ENCODE data around the gene PCED1B. TPM values are rescaled to one million over a fixed set of nuclear protein-coding genes. Genes with fewer than 3 reads are reported as not detected.

The PCED1B gene
- total RNA-seq, 1 donor from 2014 or later, result 55.5 TPM

DNA sequence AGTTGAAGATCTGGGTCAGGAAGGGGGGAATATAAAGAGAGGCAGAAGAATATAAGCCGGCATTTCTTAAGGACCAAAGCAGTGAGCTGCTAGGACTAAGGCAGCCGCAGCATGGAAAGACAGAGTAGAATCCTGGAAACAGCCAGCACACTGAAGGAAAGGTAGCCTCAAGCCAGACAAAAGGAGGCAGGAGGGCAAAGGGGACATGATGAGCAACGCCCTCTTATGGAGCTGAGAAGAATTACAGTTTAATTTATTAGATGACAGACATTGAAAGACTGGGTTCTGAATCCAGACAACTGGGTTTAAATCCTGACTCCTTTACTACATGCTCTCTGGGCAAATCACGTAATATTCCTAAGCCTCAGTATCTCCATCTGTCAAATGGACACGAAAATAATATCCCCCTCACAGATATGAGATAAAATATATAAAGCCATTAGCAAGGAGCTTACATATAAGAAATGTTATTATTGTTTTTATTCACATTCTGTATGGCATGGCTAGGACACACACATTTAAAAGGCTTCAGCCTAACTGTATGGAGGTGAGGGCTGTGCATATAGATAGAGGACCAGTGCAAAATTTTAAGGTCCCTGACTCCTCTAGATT is 8.1 kb upstream of the PCED1B start:
- no peaks in the 10 kb centered on the region for H3K9me3 Mint-ChIP-seq
- H3K36me3 Mint-ChIP-seq (ENCODE audit: low read depth), result peaks cover 2% of the 10 kb centered on the region
- peaks cover 1% of the 10 kb centered on the region for H3K27me3 Mint-ChIP-seq (ENCODE audit: insufficient read depth)
- H3K4me3 Mint-ChIP-seq, result no peak overlapping the region
- no peak overlapping the region for H3K27ac Mint-ChIP-seq
- H3K4me1 Mint-ChIP-seq (ENCODE audit: low read depth), result peaks cover 6% of the 10 kb centered on the region
- no peak for DNase-seq (ENCODE audit: low spot score)
- intact Hi-C loops (cut with micrococcal nuclease), result loop anchor here (1.0 kb wide), 1 partner anchor 8 kb away; the partner anchor contains the start of genes AMIGO2 and PCED1B

DNA sequence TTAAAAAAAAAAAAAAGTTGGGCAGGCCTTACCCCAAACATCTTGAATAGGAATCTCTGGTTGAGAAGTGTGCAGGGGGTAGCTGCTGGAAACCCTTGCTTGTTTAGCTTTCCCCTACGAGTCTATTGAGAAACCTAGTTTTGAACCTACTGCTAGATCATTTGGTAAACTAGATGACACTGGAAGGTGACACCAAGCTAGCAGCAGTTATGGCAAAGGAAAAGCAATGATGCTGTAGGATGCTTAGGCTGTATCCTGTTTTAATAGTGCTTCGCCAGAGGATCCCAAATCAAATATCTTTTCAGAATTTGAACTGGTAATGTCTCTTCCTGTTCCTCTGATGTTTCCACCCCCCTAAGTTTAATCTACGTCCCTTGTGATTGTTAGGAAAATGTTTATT is 5.5 kb upstream of the PCED1B start:
- H3K9me3 Mint-ChIP-seq, result no peaks in the 10 kb centered on the region
- H3K4me1 Mint-ChIP-seq (ENCODE audit: low read depth), result peaks cover 32% of the 10 kb centered on the region
- no peak for DNase-seq (ENCODE audit: low spot score)
- H3K27ac Mint-ChIP-seq, result no peak overlapping the region
- no peak overlapping the region for H3K4me3 Mint-ChIP-seq
- intact Hi-C loops (cut with micrococcal nuclease), result no loop called here
- no peaks in the 10 kb centered on the region for H3K27me3 Mint-ChIP-seq (ENCODE audit: insufficient read depth)
- peaks cover 6% of the 10 kb centered on the region for H3K36me3 Mint-ChIP-seq (ENCODE audit: low read depth)

DNA sequence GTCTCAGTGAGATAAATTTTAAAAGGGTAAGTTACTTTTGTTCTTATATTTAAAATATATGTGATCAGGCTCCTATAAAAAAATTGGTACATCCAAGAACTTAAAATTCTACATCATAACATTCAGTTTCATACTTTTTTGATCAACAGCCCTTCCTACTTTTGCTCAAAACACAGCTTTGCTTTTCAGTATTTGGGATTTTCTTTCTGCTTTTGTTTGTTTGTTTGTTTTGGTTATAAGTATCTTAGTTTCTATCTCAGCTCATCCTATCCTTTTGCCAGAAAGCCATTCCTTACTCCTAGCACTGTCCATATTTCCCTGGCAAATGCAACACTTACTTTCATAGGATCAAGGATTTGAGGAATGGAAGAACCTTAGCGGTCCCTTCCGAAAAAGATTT is 4.7 kb upstream of the PCED1B start:
- Mint-ChIP-seq H3K36me3 (ENCODE audit: low read depth) (peaks cover 11% of the 10 kb centered on the region), H3K4me1 (ENCODE audit: low read depth) (peaks cover 38% of the 10 kb centered on the region), H3K27ac (no peak overlapping the region), H3K9me3 (no peaks in the 10 kb centered on the region), H3K27me3 (ENCODE audit: insufficient read depth) (no peaks in the 10 kb centered on the region), H3K4me3 (no peak overlapping the region)
- no peak for DNase-seq (ENCODE audit: low spot score)
- intact Hi-C loops (cut with micrococcal nuclease), result loop anchor here (5.0 kb wide), 1 partner anchor 1082 kb away; the partner anchor contains the start of gene SCAF11

DNA sequence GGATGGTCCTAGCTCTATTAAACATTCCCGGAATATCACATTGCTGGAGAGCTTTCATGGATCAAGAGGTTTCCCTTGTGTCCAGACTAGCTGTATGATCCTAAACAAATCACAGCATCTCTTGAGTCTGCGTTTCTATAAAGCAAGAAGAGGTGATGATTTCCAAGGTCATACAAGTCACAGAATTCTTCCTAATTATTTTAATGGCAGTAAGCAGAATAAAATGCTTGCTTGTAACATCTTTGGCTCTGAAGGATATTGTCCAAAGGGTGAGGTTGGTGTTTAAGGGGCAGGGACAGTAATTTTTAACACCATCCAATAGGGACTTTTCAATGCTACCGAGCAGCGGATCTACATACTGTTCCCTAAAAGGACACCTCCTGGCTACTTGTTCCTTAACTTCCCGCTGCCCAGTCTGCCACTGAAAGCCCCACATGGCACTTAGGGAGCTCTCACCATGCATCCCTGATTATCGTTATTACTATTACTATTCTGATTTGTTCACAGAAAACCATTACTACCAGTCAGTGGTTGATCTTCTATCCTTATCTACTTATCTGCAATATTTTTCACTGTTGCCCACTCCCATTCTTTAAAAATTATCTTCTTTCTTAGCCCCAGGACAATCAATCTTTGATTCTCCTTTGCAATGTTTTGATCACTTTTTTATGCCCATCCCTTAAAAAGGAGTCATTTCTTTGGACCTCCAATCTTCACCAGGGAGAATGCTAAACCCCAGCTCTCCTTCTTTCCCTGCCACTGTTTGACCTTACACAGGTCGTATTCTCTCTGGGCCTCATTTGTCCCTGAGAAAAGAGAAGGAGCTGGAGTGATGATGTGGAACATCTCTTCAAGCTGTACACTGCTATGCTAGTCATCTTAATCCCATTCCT is 4.0 kb upstream of the PCED1B start:
- H3K27me3 Mint-ChIP-seq (ENCODE audit: insufficient read depth), result no peaks in the 10 kb centered on the region
- no peak overlapping the region for H3K27ac Mint-ChIP-seq
- peaks cover 40% of the 10 kb centered on the region for H3K4me1 Mint-ChIP-seq (ENCODE audit: low read depth)
- no peak overlapping the region for H3K4me3 Mint-ChIP-seq
- H3K36me3 Mint-ChIP-seq (ENCODE audit: low read depth), result peaks cover 11% of the 10 kb centered on the region
- no peak for DNase-seq (ENCODE audit: low spot score)
- intact Hi-C loops (cut with micrococcal nuclease), result loop anchor here (5.0 kb wide), 1 partner anchor 1083 kb away; the partner anchor contains the start of gene SCAF11
- H3K9me3 Mint-ChIP-seq, result no peaks in the 10 kb centered on the region

DNA sequence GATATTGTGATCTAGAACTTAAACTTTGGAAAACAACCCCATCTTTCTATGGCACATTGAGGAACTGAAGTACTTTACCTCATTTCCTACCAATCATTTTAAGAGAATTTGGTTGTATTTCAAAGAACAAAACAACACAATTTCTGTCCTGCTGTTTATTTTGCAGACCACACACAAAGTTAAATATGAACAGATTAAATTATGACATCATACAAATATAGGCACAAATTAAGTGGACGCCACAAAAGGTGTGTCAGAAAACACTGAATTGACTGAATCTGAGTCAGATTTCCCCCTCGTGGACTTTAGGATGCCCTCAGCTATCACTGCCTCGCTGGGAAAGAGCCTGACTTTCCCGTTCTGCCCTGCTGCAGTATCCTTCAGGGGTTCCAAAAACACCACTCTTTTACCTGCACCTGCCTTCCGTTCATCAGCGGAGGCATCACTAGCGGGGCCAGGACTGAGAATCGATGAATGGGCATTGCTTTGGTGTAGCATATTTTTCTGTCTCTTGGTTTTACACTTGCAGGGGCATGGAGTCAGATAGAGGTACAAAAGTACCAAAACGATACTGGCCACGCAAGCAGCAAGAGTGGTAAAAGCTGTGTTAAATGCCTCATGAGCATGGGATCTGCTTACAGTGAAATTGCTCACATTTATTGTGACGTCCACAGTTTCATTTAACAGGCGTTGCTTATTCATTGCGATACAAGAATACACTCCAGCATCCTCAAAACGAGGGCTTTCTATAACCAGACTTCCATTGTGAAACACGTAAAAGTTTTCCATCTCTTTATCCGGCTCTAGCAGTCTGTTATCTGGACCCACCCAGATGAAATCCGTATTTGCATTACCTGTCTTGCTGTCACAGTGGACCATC is 2.0 kb upstream of the PCED1B start:
- intact Hi-C loops (cut with micrococcal nuclease), result loop anchor here (2.0 to 5.0 kb wide), 3 partner anchors 45 to 1085 kb away; partner anchors contain the start of gene SCAF11
- no peak for DNase-seq (ENCODE audit: low spot score)
- peak overlapping the region; percentile 15 for H3K27ac Mint-ChIP-seq
- H3K4me3 Mint-ChIP-seq, result peak overlapping the region; percentile 97
- H3K36me3 Mint-ChIP-seq (ENCODE audit: low read depth), result peaks cover 16% of the 10 kb centered on the region
- no peaks in the 10 kb centered on the region for H3K9me3 Mint-ChIP-seq
- H3K27me3 Mint-ChIP-seq (ENCODE audit: insufficient read depth), result no peaks in the 10 kb centered on the region
- H3K4me1 Mint-ChIP-seq (ENCODE audit: low read depth), result peaks cover 61% of the 10 kb centered on the region

DNA sequence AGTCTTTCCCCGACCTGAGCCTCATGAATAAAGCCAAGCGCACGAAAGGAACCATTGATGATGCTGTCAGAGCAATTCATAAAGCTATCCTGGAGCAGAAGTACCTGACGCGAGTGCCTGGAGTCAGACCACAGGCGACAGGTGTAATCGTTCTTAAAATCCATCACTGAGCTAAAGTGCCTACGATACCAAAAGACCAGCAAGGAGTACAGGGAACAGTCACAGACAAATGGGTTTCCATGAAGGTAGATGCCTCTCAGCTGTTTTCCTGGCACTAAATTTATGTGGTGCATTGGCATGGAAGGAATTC is 1.4 kb upstream of the PCED1B start:
- Mint-ChIP-seq H3K9me3 (no peaks in the 10 kb centered on the region), H3K4me3 (peak overlapping the region; percentile 97), H3K36me3 (ENCODE audit: low read depth) (peaks cover 16% of the 10 kb centered on the region), H3K27me3 (ENCODE audit: insufficient read depth) (no peaks in the 10 kb centered on the region), H3K4me1 (ENCODE audit: low read depth) (peaks cover 66% of the 10 kb centered on the region), H3K27ac (peak overlapping the region; percentile 15)
- no peak for DNase-seq (ENCODE audit: low spot score)
- intact Hi-C loops (cut with micrococcal nuclease), result loop anchor here (2.0 to 5.0 kb wide), 3 partner anchors 45 to 1086 kb away; partner anchors contain the start of gene SCAF11

DNA sequence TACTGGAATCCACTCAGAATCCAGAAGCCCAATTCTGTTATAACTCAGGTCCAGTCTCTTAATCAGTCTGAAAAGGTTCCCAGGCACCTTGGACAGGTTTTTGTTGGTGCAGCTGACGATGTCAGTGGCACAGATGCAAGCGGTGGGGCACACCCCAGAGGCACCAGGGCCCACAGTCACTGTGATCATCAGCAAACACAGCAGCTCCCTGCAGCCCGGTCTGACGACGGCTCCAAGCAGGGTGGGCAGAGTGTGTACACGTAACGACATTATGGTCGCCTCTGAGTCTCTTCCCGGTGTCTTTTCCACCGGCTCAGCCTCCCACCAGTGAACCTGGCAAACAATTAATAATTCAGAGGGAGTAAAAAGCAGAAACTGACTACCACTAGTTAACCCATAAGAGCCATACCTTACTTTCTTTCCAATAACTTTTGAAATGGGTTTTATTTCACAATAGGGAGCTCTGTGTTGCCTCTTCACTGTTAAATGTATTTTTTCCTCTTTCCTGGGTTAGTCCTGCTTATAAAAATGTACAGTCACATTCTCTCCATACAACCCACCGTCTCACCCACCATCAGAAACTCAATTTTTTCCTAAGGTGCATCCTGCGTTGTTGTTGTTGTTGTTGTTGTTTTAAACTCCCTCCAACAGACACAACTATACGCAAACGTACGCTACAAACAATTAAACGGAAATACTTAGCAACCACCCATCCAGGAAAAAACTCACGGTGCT is 521 bp upstream of the PCED1B start:
- intact Hi-C loops (cut with micrococcal nuclease), result loop anchor here (1.0 to 5.0 kb wide), 5 partner anchors 8 to 1087 kb away; partner anchors contain the start of gene SCAF11
- Mint-ChIP-seq H3K36me3 (ENCODE audit: low read depth) (peaks cover 21% of the 10 kb centered on the region), H3K27ac (peak overlapping the region; percentile 96), H3K9me3 (no peaks in the 10 kb centered on the region), H3K4me1 (ENCODE audit: low read depth) (peaks cover 75% of the 10 kb centered on the region), H3K27me3 (ENCODE audit: insufficient read depth) (no peaks in the 10 kb centered on the region), H3K4me3 (peak overlapping the region; percentile 97)
- peak; percentile 14 for DNase-seq (ENCODE audit: low spot score)

DNA sequence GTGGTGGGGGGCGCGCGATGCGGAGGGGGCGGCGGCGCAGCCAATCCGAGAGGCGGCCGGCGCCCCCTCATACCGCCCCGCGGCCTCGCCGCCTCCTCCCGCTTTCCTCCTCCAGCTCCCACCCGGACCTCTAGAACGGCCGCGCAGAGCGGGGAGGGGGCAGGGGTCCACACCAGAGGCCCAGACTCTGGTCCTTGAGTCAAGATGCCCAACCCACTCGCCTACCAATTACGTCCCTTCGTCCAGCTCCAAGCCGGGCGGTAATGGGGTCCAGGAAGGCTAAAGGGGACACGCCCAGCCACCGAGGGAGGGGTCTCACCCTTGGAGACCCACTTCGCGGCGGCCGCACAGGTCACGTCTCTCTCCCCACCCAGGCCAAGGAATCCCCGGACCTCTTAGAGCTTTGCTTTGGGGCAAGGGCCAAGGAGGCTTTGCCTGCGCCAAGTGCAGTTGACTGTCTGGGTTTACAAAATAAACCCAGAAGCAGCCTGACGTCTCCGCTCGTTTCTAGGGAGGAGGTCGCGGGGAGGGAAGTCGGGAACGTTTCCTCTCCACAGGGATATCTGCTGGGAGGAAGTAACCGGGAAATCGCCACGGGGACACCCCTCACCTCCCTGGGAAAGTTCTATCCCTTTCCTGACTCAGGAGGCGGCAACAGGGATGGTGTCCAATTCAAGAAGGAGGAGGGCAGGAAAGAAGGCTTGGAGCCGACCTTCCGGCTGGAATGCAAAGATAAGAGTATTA is 732 bp downstream of the PCED1B start:
- Mint-ChIP-seq H3K4me1 (ENCODE audit: low read depth) (peaks cover 88% of the 10 kb centered on the region), H3K9me3 (no peaks in the 10 kb centered on the region), H3K4me3 (peak overlapping the region; percentile 95), H3K27me3 (ENCODE audit: insufficient read depth) (no peaks in the 10 kb centered on the region), H3K27ac (peak overlapping the region; percentile 97), H3K36me3 (ENCODE audit: low read depth) (peaks cover 26% of the 10 kb centered on the region)
- DNase-seq (ENCODE audit: low spot score), result peak; percentile 27
- intact Hi-C loops (cut with micrococcal nuclease), result loop anchor here (1.0 to 10.0 kb wide), 14 partner anchors 9 to 1088 kb away; partner anchors contain the start of genes RPAP3, SCAF11 and SLC38A2

DNA sequence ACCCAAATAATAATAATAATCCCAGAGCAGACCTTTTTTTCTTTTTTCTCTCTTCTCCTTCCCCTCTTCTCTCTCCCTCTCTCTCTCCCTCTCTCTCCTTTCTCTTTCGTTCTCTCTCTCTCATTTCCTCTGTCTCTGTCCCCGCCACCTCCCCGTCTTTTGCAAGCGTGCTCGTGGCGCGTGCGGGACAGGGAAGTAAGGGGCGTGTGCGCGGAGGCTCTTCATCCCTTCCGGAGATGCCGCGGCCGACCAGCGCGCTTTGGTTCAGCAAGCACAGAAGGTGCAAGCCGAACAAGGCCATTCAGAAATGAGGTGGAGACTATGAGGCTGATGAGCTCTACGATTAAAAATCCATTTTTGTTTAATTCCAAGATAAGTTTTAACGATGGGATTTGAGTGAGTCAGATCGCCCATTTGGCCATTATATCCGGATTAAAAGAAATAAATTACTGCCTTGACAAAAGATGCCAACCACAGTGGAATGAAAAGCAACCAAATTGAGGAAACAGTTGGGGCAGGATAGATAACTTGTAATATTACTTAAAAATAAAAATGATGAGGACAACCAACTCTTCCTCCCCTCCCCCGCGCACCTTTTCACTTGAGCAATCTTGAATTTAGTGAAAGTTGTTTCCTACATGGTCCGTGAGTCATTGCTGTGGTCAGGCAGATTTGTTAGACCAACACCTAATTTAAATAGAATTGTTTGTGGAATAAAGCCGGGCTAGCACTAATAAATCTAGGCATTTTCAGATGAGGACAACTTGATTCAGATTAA is 1.5 kb downstream of the PCED1B start:
- H3K36me3 Mint-ChIP-seq (ENCODE audit: low read depth), result peaks cover 29% of the 10 kb centered on the region
- H3K27ac Mint-ChIP-seq, result peak overlapping the region; percentile 97
- H3K27me3 Mint-ChIP-seq (ENCODE audit: insufficient read depth), result no peaks in the 10 kb centered on the region
- intact Hi-C loops (cut with micrococcal nuclease), result loop anchor here (1.0 to 10.0 kb wide), 9 partner anchors 112 to 874 kb away; partner anchors contain the start of genes RPAP3 and SLC38A2
- DNase-seq (ENCODE audit: low spot score), result peak; percentile 47
- peaks cover 93% of the 10 kb centered on the region for H3K4me1 Mint-ChIP-seq (ENCODE audit: low read depth)
- H3K9me3 Mint-ChIP-seq, result no peaks in the 10 kb centered on the region
- H3K4me3 Mint-ChIP-seq, result peak overlapping the region; percentile 95

DNA sequence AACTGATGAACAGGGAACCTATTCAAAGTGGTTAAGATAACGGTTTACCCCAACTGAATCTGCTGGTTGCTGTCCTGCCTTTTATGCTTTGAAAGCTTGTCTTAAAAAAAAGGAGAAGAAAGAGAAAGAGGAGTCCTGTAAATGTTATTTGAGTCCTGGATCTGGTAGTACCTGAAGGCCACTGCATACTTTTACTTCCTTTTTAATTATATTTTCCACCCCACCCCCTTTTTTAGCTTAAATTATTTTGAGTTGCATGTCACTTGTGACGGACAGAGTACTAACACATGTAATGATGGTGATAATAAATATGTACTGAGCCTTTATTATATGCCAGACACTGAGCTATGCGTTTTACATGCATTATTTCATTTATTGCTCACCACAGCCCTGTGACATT is 2.9 kb downstream of the PCED1B start:
- peak overlapping the region; percentile 42 for H3K4me3 Mint-ChIP-seq
- no peaks in the 10 kb centered on the region for H3K9me3 Mint-ChIP-seq
- peaks cover 82% of the 10 kb centered on the region for H3K4me1 Mint-ChIP-seq (ENCODE audit: low read depth)
- peaks cover 25% of the 10 kb centered on the region for H3K36me3 Mint-ChIP-seq (ENCODE audit: low read depth)
- DNase-seq (ENCODE audit: low spot score), result no peak
- no peaks in the 10 kb centered on the region for H3K27me3 Mint-ChIP-seq (ENCODE audit: insufficient read depth)
- H3K27ac Mint-ChIP-seq, result no peak overlapping the region
- intact Hi-C loops (cut with micrococcal nuclease), result loop anchor here (5.0 to 10.0 kb wide), 6 partner anchors 557 to 875 kb away; partner anchors contain the start of genes RPAP3 and SLC38A2
